HG03280 (cell line): ENCODE measurements around the gene DSC1.
"Not testable (repeated sequence)": the region's sequence is repeated elsewhere in the genome, so short reads cannot be mapped to it uniquely, and the experiment has no call there.

Source experiments
- ATAC-seq: cut with Tn5 transposase; IDR thresholded peaks from one replicate; pipeline ENCODE4 v1.9.1; 2021; ENCODE audit warnings: mild to moderate bottlenecking, moderate library complexity; ENCODE audit not compliant: unreplicated experiment

DSC1 gene

GRCh38 chr18:31162825-31163435 lies at the start of gene DSC1:
Gene DSC1, minus strand, starts transcription at chr18:31162856. Its CDS starts 262 bp downstream, at chr18:31162594.
- ATAC-seq = no peak

GRCh38 chr18:31211047-31211446 lies 48.4 kb upstream of the DSC1 start:
- no peak for ATAC-seq

- no peak for ATAC-seq
Observed at GRCh38 chr18:31209041-31209440, 46.4 kb upstream of the DSC1 start.

- ATAC-seq = no peak
Observed at GRCh38 chr18:31207391-31207790, 44.7 kb upstream of the DSC1 start.

GRCh38 chr18:31206787-31207381 lies 44.2 kb upstream of the DSC1 start:
- ATAC-seq = peak; percentile 92

- no peak for ATAC-seq
Observed at GRCh38 chr18:31206071-31206470, 43.4 kb upstream of the DSC1 start.

- no peak for ATAC-seq
Observed at GRCh38 chr18:31205273-31205672, 42.6 kb upstream of the DSC1 start.

GRCh38 chr18:31204833-31205232 lies 42.2 kb upstream of the DSC1 start:
- ATAC-seq = no peak

- no peak for ATAC-seq
Observed at GRCh38 chr18:31204166-31204565, 41.5 kb upstream of the DSC1 start.

GRCh38 chr18:31203794-31204148 lies 41.1 kb upstream of the DSC1 start:
- ATAC-seq = no peak

GRCh38 chr18:31203096-31203793 lies 40.6 kb upstream of the DSC1 start:
- no peak for ATAC-seq

- no peak for ATAC-seq
Observed at GRCh38 chr18:31199190-31199769, 36.6 kb upstream of the DSC1 start.

- no peak for ATAC-seq
Observed at GRCh38 chr18:31197676-31198075, 35.0 kb upstream of the DSC1 start.

- ATAC-seq = no peak
Observed at GRCh38 chr18:31195063-31195462, 32.4 kb upstream of the DSC1 start.

GRCh38 chr18:31192086-31192776 lies 29.6 kb upstream of the DSC1 start:
- no peak for ATAC-seq

GRCh38 chr18:31190919-31191318 lies 28.3 kb upstream of the DSC1 start:
- no peak for ATAC-seq

GRCh38 chr18:31189757-31190156 lies 27.1 kb upstream of the DSC1 start:
- no peak for ATAC-seq

GRCh38 chr18:31185186-31185950 lies 22.7 kb upstream of the DSC1 start:
- no peak for ATAC-seq

- ATAC-seq = no peak
Observed at GRCh38 chr18:31183302-31183701, 20.6 kb upstream of the DSC1 start.

- ATAC-seq = not testable (repeated sequence)
Observed at GRCh38 chr18:31177369-31177768, 14.7 kb upstream of the DSC1 start.

GRCh38 chr18:31176531-31176930 lies 13.9 kb upstream of the DSC1 start:
- no peak for ATAC-seq
